ENCODE results near the gene MUC6.
"Not testable (repeated sequence)": the region's sequence is repeated elsewhere in the genome, so short reads cannot be mapped to it uniquely, and the experiment has no call there.

Gene MUC6

GRCh38 chr11:1022908-1023810 lies 13.4 kb downstream of the MUC6 start:
- DNase-seq (ENCODE audit: low spot score) = no peak

- DNase-seq (ENCODE audit: low spot score) = no peak
These were observed 14.1 kb downstream of the MUC6 start for GRCh38 chr11:1022411-1022810.

GRCh38 chr11:1020211-1020905 lies 16.2 kb downstream of the MUC6 start:
- no peak for DNase-seq (ENCODE audit: low spot score)

GRCh38 chr11:1019321-1019910 lies 17.1 kb downstream of the MUC6 start:
- DNase-seq (ENCODE audit: low spot score) = no peak

DNA sequence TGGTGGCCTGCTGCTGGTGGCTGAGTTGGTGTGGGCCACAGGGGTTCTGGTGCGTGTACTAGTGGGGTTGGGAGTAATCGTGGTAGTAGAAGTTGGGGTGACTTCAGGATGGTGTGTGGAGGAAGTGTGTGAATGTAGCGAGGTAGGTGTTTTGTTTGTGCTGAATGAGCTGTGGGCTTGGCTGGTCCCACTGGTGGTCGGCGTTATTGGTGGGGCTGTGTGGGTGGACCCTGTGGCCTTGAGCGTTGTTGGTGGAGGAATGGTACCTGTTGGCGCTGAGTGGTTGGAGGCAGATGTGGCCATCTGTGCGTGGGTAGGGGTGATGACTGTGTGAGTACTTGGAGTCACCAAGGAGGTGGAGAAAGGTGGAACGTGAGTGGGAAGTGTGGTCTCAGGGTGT lies 18.4 kb downstream of the MUC6 start:
- no peak for DNase-seq (ENCODE audit: low spot score)

DNA sequence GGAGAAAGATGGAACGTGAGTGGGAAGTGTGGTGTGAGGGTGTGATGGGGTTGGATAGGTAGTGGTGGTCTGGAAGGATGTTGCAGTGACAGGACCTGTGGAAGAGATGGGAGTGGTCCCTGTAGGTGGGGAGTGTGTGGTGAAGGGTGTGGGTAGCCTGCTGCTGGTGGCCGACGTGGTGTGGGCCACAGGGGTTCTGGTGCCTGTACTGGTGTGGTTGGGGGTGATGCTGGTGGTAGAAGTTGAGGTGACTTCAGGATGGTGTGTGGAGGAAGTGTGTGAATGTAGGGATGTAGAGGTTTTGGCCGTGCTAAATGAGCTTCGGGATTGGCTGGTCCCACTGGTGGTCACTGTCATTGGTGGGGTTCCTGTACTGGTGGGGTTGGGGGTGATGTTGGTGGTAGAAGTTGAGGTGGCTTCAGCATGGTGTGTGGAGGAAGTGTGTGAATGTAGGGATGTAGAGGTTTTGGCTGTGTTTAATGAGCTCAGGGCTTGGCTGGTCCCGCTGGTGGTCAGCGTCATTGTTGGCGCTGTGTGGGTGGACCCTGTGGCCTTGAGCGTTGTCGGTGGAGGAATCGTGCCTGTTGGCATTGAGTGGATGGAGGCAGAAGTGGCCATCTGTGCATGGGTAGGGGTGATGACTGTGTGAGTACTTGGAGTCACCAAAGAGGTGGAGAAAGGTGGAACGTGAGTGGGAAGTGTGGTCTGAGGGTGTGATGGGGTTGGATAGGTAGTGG lies 19.1 kb downstream of the MUC6 start:
- DNase-seq (ENCODE audit: low spot score) = no peak

DNA sequence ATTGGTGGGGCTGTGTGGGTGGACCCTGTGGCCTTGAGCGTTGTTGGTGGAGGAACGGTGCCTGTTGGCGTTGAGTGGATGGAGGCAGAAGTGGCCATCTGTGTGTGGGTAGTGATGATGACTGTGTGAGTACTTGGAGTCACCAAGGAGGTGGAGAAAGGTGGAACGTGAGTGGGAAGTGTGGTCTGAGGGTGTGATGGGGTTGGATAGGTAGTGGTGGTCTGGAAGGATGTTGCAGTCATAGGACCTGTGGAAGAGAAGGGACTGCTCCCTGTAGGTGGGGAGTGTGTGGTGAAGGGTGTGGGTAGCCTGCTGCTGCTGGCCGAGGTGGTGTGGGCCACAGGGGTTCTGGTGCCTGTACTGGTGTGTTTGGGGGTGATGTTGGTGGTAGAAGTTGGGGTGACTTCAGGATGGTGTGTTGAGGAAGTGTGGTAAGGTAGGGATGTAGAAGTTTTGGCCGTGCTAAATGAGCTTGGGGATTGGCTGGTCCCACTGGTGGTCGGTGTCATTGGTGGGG lies 19.9 kb downstream of the MUC6 start:
- DNase-seq (ENCODE audit: low spot score) = not testable (repeated sequence)

GRCh38 chr11:1015826-1016545 lies 20.5 kb downstream of the MUC6 start:
- DNase-seq (ENCODE audit: low spot score) = no peak

DNA sequence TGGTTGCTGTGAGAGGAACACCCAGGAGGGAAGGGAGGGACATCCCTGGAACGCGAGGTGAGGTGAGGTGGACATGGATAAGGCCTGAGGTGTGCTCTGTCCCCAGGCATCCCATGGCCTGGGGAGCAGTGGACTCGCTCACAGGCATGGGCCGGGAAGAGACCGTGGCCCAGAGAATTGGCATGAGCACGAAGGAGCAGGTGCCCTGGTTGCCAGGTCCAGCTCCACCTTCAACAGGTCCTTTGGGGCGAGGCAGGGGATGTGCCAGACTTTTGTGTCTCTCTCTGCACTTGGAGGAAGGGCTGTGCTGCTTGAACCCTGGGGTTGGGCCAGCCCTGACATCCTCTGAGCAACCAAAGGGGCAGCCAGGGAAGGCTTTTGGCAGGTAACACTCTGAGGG lies 21.5 kb downstream of the MUC6 start:
- no peak for DNase-seq (ENCODE audit: low spot score)

GRCh38 chr11:1014276-1014675 lies 22.2 kb downstream of the MUC6 start:
- no peak for DNase-seq (ENCODE audit: low spot score)

- DNase-seq (ENCODE audit: low spot score) = no peak
These were observed 22.9 kb downstream of the MUC6 start for GRCh38 chr11:1013631-1013935.

- DNase-seq (ENCODE audit: low spot score) = no peak
These were observed 23.5 kb downstream of the MUC6 start for GRCh38 chr11:1012740-1013630.

- no peak for DNase-seq (ENCODE audit: low spot score)
These were observed 24.2 kb downstream of the MUC6 start for GRCh38 chr11:1012291-1012690.

- no peak for DNase-seq (ENCODE audit: low spot score)
These were observed 25.2 kb downstream of the MUC6 start for GRCh38 chr11:1011320-1011698.

- no peak for DNase-seq (ENCODE audit: low spot score)
These were observed 25.8 kb downstream of the MUC6 start for GRCh38 chr11:1010551-1011319.

DNA sequence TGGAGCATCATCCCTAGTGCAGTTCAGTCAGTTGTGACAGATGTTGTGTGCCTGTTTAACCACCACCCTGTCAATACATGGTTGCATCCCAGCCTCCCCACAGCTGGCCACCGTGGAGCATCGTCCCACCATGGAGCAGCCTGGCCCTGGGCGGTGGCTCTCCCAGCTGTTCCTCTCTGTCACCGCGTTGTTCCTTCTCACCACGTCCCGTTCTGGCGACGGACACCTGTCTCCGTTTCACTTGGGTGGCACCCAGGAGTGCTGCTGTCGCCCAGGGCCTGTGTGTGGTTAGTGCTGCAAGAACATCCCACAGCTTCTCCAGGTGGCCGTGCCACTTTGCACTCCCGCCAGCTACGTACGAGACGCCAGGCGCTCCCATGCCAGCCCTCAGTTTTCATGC lies 26.5 kb downstream of the MUC6 start:
- no peak for DNase-seq (ENCODE audit: low spot score)

DNA sequence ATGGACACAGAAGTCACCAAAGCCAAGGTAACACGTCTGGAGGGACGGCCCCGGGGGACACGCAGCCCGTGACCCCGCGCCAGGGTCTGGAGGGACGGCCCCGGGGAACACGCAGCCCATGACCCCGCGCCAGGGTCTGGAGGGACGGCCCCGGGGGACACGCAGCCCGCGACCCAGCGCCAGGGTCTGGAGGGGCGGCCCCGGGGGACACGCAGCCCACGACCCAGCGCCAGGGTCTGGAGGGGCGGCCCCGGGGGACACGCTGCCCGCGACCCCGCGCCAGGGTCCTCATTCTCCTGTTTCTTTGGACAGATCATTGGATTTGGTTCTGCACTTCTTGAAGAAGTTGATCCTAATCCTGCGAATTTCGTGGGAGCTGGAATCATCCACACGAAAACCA lies 27.1 kb downstream of the MUC6 start:
- no peak for DNase-seq (ENCODE audit: low spot score)

- no peak for DNase-seq (ENCODE audit: low spot score)
These were observed 27.7 kb downstream of the MUC6 start for GRCh38 chr11:1008803-1009145.

DNA sequence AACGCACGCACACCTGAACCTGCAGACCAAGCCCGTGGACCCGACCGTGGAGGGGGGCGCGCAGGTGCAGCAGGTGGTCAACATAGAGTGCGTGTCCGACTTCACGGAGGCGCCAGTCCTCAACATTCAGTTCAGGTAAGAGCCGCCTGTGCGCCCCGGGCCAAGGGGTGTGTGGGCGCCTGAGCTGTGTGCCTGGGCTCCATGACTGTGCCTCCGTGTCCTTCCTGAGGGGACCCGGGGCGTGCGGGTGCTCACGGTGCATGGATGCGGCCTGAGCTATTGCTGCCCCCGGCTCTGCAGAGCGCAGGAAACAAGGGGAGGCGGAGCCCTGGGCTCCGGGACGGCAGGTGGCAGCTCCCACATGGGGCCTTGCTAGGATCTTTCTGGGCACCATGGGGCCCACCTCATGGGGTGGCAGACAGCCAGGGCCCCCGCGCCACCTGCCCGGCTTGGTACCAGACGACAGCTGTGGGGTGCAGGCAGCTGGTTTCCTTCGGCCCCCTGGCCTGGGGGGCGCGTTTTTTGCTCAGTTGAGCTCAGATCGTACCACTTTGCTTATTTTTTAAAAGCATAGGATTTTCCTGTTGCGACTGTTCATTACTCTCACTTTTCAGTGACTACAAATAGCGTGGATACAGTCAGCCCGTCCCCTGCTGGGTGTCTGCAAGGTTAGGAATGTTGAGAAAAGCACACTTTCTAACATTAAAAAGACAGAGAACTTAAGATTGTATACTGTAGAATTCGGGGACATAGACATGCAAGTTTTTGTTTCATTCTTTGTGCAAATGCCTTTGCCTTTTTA lies 28.3 kb downstream of the MUC6 start:
- no peak for DNase-seq (ENCODE audit: low spot score)
